B cell (primary cell): Measurements from ENCODE around the gene SNTG2.

Source experiments
- EZH2 ChIP-seq: IDR thresholded peaks from 2 replicates; pipeline ENCODE4 v1.6.1; 2012; ENCODE audit warnings: borderline replicate concordance, low read depth, mild to moderate bottlenecking, moderate library complexity, low read length; ENCODE audit not compliant: insufficient read depth, poor library complexity, severe bottlenecking
- TF ChIP-seq, protein P1 (sequence below): fragments of 200-600 bp; IDR thresholded peaks from one replicate; pipeline ENCODE4 v1.8.0; 2022; ENCODE audit warnings: antibody characterized with exemption, mild to moderate bottlenecking

DNA sequence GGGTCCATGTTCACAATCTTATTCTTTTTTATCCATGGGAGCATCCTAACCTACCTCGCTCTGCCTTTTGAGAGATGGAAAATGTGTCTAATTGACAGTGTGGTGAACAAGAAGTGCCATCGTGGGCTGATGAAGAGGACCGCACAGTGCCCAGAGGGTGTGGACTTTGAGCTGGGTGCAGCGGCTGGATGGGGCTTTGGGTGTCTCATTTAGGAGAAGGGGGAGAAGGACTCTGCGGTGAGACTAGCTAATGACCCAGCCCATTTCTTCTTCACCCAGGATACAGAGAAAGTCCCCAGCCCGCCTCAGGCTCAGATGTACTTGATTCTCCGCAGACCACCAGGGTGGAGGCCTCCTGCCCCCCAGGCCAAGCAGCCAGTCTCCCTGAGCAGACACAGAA, 33.7 kb upstream of the SNTG2 start:
- TF ChIP-seq, protein P1, sequence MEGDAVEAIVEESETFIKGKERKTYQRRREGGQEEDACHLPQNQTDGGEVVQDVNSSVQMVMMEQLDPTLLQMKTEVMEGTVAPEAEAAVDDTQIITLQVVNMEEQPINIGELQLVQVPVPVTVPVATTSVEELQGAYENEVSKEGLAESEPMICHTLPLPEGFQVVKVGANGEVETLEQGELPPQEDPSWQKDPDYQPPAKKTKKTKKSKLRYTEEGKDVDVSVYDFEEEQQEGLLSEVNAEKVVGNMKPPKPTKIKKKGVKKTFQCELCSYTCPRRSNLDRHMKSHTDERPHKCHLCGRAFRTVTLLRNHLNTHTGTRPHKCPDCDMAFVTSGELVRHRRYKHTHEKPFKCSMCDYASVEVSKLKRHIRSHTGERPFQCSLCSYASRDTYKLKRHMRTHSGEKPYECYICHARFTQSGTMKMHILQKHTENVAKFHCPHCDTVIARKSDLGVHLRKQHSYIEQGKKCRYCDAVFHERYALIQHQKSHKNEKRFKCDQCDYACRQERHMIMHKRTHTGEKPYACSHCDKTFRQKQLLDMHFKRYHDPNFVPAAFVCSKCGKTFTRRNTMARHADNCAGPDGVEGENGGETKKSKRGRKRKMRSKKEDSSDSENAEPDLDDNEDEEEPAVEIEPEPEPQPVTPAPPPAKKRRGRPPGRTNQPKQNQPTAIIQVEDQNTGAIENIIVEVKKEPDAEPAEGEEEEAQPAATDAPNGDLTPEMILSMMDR: no peak
- no peak for TF ChIP-seq EZH2
